ENCODE measurements around the gene GLIPR2.
A peak's percentile ranks its signal among the peaks of the same experiment; 100 is the strongest.
"Not testable (repeated sequence)": the region's sequence is repeated elsewhere in the genome, so short reads cannot be mapped to it uniquely, and the experiment has no call there.

The GLIPR2 gene

GRCh38 chr9:36136272-36136893, at the start of gene GLIPR2:
TSS of gene GLIPR2 (plus strand) at chr9:36136733. CDS start at chr9:36136779, 46 bp downstream.
- DNase-seq (ENCODE audit: low read depth in 2 of 2): peak; percentile 43 to 64

- not testable (repeated sequence) for DNase-seq (ENCODE audit: low read depth in 2 of 2)
These were observed 49.5 kb upstream of the GLIPR2 start for GRCh38 chr9:36087054-36087453.

- DNase-seq (ENCODE audit: low read depth in 2 of 2): no peak
These were observed 48.5 kb upstream of the GLIPR2 start for GRCh38 chr9:36088020-36088419.

- DNase-seq (ENCODE audit: low read depth in 2 of 2): no peak
These were observed 45.2 kb upstream of the GLIPR2 start for GRCh38 chr9:36091026-36091953.

GRCh38 chr9:36092014-36092413, 44.5 kb upstream of the GLIPR2 start:
- DNase-seq (ENCODE audit: low read depth in 2 of 2): no peak

- no peak for DNase-seq (ENCODE audit: low read depth in 2 of 2)
These were observed 43.9 kb upstream of the GLIPR2 start for GRCh38 chr9:36092509-36093215.

- DNase-seq (ENCODE audit: low read depth in 2 of 2): no peak
These were observed 43.1 kb upstream of the GLIPR2 start for GRCh38 chr9:36093384-36093783.

- DNase-seq (ENCODE audit: low read depth in 2 of 2): no peak
These were observed 36.8 kb upstream of the GLIPR2 start for GRCh38 chr9:36099718-36100117.

- DNase-seq (ENCODE audit: low read depth in 2 of 2): no peak
These were observed 36.0 kb upstream of the GLIPR2 start for GRCh38 chr9:36100532-36100931.

GRCh38 chr9:36101916-36102741, 34.4 kb upstream of the GLIPR2 start:
- DNase-seq (ENCODE audit: low read depth in 2 of 2): no peak

- DNase-seq (ENCODE audit: low read depth in 2 of 2): peak; percentile 65 to 84
These were observed 33.6 kb upstream of the GLIPR2 start for GRCh38 chr9:36102742-36103495.

- no peak for DNase-seq (ENCODE audit: low read depth in 2 of 2)
These were observed 27.5 kb upstream of the GLIPR2 start for GRCh38 chr9:36109071-36109470.

GRCh38 chr9:36110434-36110833, 26.1 kb upstream of the GLIPR2 start:
- no peak for DNase-seq (ENCODE audit: low read depth in 2 of 2)

GRCh38 chr9:36112516-36112915, 24.0 kb upstream of the GLIPR2 start:
- no peak for DNase-seq (ENCODE audit: low read depth in 2 of 2)

GRCh38 chr9:36113999-36114398, 22.5 kb upstream of the GLIPR2 start:
- DNase-seq (ENCODE audit: low read depth in 2 of 2): no peak

GRCh38 chr9:36116593-36116992, 19.9 kb upstream of the GLIPR2 start:
- DNase-seq (ENCODE audit: low read depth in 2 of 2): no peak

GRCh38 chr9:36118201-36118600, 18.3 kb upstream of the GLIPR2 start:
- DNase-seq (ENCODE audit: low read depth in 2 of 2): no peak

- DNase-seq (ENCODE audit: low read depth in 2 of 2): no peak
These were observed 17.8 kb upstream of the GLIPR2 start for GRCh38 chr9:36118706-36119105.

GRCh38 chr9:36119476-36119875, 17.1 kb upstream of the GLIPR2 start:
- no peak for DNase-seq (ENCODE audit: low read depth in 2 of 2)

- DNase-seq (ENCODE audit: low read depth in 2 of 2): no peak
These were observed 15.8 kb upstream of the GLIPR2 start for GRCh38 chr9:36120705-36121104.

GRCh38 chr9:36121971-36122370, 14.6 kb upstream of the GLIPR2 start:
- no peak for DNase-seq (ENCODE audit: low read depth in 2 of 2)
